Measurements from ENCODE around the gene MRPL43.

MRPL43 gene

DNA sequence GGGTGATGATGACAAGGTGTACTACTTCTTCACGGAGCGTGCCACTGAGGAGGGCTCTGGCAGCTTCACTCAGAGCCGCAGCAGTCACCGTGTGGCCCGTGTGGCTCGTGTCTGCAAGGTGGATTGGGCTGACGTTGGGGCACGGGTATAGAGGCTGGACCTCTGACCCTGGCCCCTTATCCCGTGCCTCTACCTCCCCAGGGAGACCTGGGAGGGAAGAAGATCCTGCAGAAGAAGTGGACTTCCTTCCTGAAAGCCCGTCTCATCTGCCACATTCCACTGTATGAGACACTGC is 8.4 kb downstream of the MRPL43 start:
- no peaks in the 10 kb centered on the region for H3K4me1 ChIP-seq (ENCODE audit: insufficient read depth, low read length, poor library complexity, severe bottlenecking)
- no peak overlapping the region for H3K4me2 ChIP-seq (ENCODE audit: low read depth, low read length, poor library complexity, severe bottlenecking)
- no peaks in the 10 kb centered on the region for H3K9me3 ChIP-seq (ENCODE audit: insufficient read depth, low read depth, low read length)
- no peak overlapping the region for H2AFZ ChIP-seq (ENCODE audit: low read length)
- H3F3A ChIP-seq (ENCODE audit: low read depth), result no peaks in the 10 kb centered on the region
- H3K79me2 ChIP-seq (ENCODE audit: insufficient read depth, low read length), result no peaks in the 10 kb centered on the region
- TF ChIP-seq CTCF (conservative IDR thresholded peaks at IDR 0.05; ENCODE audit: low read length) (no peak), EZH2phosphoT487 (IDR thresholded peaks at IDR 0.05; ENCODE audit: borderline replicate concordance) (no peak)
- no peaks in the 10 kb centered on the region for H4K20me1 ChIP-seq (ENCODE audit: insufficient read depth, low read length, poor library complexity, severe bottlenecking)
- no peak overlapping the region for H3K9ac ChIP-seq (ENCODE audit: low read depth, low read length, poor library complexity, severe bottlenecking)
- no peaks in the 10 kb centered on the region for H3K9me2 ChIP-seq (replicated peaks; ENCODE audit: low read depth, low read length)
- H3K27me3 ChIP-seq (ENCODE audit: insufficient read depth, low read length, poor library complexity, severe bottlenecking), result no peaks in the 10 kb centered on the region
- H3K4me3 ChIP-seq (ENCODE audit: low read length, poor library complexity, severe bottlenecking), result no peak overlapping the region
- H3K36me3 ChIP-seq (ENCODE audit: insufficient read depth, low read length), result no peaks in the 10 kb centered on the region

- H4K20me1 ChIP-seq (ENCODE audit: insufficient read depth, low read length, poor library complexity, severe bottlenecking), result no peaks in the 10 kb centered on the region
- H3K4me2 ChIP-seq (ENCODE audit: low read depth, low read length, poor library complexity, severe bottlenecking), result no peak overlapping the region
- no peaks in the 10 kb centered on the region for H3K79me2 ChIP-seq (ENCODE audit: insufficient read depth, low read length)
- no peaks in the 10 kb centered on the region for H3F3A ChIP-seq (ENCODE audit: low read depth)
- H3K27me3 ChIP-seq (ENCODE audit: insufficient read depth, low read length, poor library complexity, severe bottlenecking), result no peaks in the 10 kb centered on the region
- H3K36me3 ChIP-seq (ENCODE audit: insufficient read depth, low read length), result no peaks in the 10 kb centered on the region
- H3K9me2 ChIP-seq (replicated peaks; ENCODE audit: low read depth, low read length), result no peaks in the 10 kb centered on the region
- TF ChIP-seq EZH2phosphoT487 (IDR thresholded peaks at IDR 0.05; ENCODE audit: borderline replicate concordance), result no peak
- TF ChIP-seq CTCF (conservative IDR thresholded peaks at IDR 0.05; ENCODE audit: low read length), result no peak
- H3K4me1 ChIP-seq (ENCODE audit: insufficient read depth, low read length, poor library complexity, severe bottlenecking), result no peaks in the 10 kb centered on the region
- H3K9ac ChIP-seq (ENCODE audit: low read depth, low read length, poor library complexity, severe bottlenecking), result no peak overlapping the region
- H3K4me3 ChIP-seq (ENCODE audit: low read length, poor library complexity, severe bottlenecking), result no peak overlapping the region
- H2AFZ ChIP-seq (ENCODE audit: low read length), result no peak overlapping the region
- no peaks in the 10 kb centered on the region for H3K9me3 ChIP-seq (ENCODE audit: insufficient read depth, low read depth, low read length)
Observed at GRCh38 chr10:100978121-100978900, 9.0 kb downstream of the MRPL43 start.

DNA sequence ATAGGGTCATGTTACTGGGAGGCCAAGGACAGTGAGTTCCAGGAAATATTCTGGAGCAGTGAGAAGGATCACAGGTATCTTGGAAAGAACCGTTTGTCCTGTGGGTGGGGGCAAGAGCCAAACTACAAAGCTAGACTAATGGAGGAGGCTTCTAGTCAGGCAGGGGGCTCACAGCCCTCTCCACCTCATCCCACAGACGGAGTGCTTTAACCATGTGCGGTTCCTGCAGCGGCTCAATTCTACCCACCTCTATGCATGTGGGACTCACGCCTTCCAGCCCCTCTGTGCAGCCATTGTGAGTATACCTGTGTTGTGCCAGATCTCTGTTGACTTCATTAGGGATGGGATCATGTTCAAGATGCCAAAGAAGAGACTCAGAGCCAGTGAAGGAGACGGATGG is 9.9 kb downstream of the MRPL43 start:
- Histone ChIP-seq H3K9ac (ENCODE audit: low read depth, low read length, poor library complexity, severe bottlenecking) (no peak overlapping the region), H3K4me2 (ENCODE audit: low read depth, low read length, poor library complexity, severe bottlenecking) (no peak overlapping the region), H3K27me3 (ENCODE audit: insufficient read depth, low read length, poor library complexity, severe bottlenecking) (no peaks in the 10 kb centered on the region), H3K4me3 (ENCODE audit: low read length, poor library complexity, severe bottlenecking) (no peak overlapping the region), H3K4me1 (ENCODE audit: insufficient read depth, low read length, poor library complexity, severe bottlenecking) (no peaks in the 10 kb centered on the region), H3K9me2 (replicated peaks; ENCODE audit: low read depth, low read length) (no peaks in the 10 kb centered on the region), H3K36me3 (ENCODE audit: insufficient read depth, low read length) (no peaks in the 10 kb centered on the region), H3F3A (ENCODE audit: low read depth) (no peaks in the 10 kb centered on the region), H3K79me2 (ENCODE audit: insufficient read depth, low read length) (no peaks in the 10 kb centered on the region), H4K20me1 (ENCODE audit: insufficient read depth, low read length, poor library complexity, severe bottlenecking) (no peaks in the 10 kb centered on the region), H3K9me3 (ENCODE audit: insufficient read depth, low read depth, low read length) (no peaks in the 10 kb centered on the region), H2AFZ (ENCODE audit: low read length) (no peak overlapping the region)
- TF ChIP-seq EZH2phosphoT487 (IDR thresholded peaks at IDR 0.05; ENCODE audit: borderline replicate concordance) (no peak), CTCF (conservative IDR thresholded peaks at IDR 0.05; ENCODE audit: low read length) (no peak)
